H1 (cell line): Measurements from ENCODE around the gene PSMC3IP. TPM values are rescaled to one million over a fixed set of nuclear protein-coding genes. Genes with fewer than 3 reads are reported as not detected.

Experiments used
- CTCF ChIA-PET: fragments of 300-600 bp; sonication (Branson Sonifier 250); formaldehyde crosslinking; loops from one replicate; lab custom pipeline; 2021; ENCODE audit not compliant: partially characterized antibody; lab: Charles Lee
- POLR2A ChIA-PET: fragments of 300-600 bp; sonication (Branson Sonifier 250); formaldehyde crosslinking; loops from one replicate; lab custom pipeline; 2021; ENCODE audit warnings: inconsistent platforms; ENCODE audit not compliant: partially characterized antibody; lab: Charles Lee
- DNase-seq, 2 experiments: peaks; one replicate each; pipeline versions ENCODE4 v3.0.0 to v3.0.0-alpha.2; 2010 to 2022; ENCODE audit warnings: low spot score in 2 of 2, low read depth in 1 of 2, mixed read lengths in 1 of 2
- FAIRE-seq: peaks from 2 replicates; lab custom pipeline; 2011; peaks lifted over from hg19 to GRCh38; lab: Jason Lieb, UNC
- H2AFZ ChIP-seq: 2 replicates; pipeline ENCODE4 v1.8.1; 2012; ENCODE audit warnings: low read length, inconsistent platforms
- H2AK5ac ChIP-seq: 2 replicates; pipeline ENCODE4 v1.6.1; 2013; ENCODE audit warnings: low read depth, low read length
- H2BK120ac ChIP-seq: replicated peaks from 2 replicates; pipeline ENCODE3; 2013; ENCODE audit warnings: low read depth, low read length, inconsistent platforms
- H2BK12ac ChIP-seq: 2 replicates; pipeline ENCODE4 v1.6.1; 2013; ENCODE audit warnings: low read depth, low read length
- H2BK15ac ChIP-seq: 2 replicates; pipeline ENCODE4 v1.6.1; 2013; ENCODE audit warnings: low read length
- H2BK20ac ChIP-seq: 2 replicates; pipeline ENCODE4 v1.6.1; 2013; ENCODE audit warnings: low read length
- H2BK5ac ChIP-seq: 2 replicates; pipeline ENCODE4 v1.6.1; 2013; ENCODE audit warnings: low read depth, low read length
- H3K14ac ChIP-seq: 2 replicates; pipeline ENCODE4 v1.6.1; 2013; ENCODE audit warnings: inconsistent platforms; ENCODE audit not compliant: insufficient read length
- H3K18ac ChIP-seq: 2 replicates; pipeline ENCODE4 v1.6.1; 2013; ENCODE audit warnings: low read length; ENCODE audit errors: extremely low read depth
- H3K23ac ChIP-seq: 2 replicates; pipeline ENCODE4 v1.6.1; 2013; ENCODE audit warnings: inconsistent platforms; ENCODE audit not compliant: insufficient read length
- H3K23me2 ChIP-seq: 2 replicates; pipeline ENCODE4 v1.6.1; 2013; ENCODE audit warnings: low read depth, low read length
- H3K27ac ChIP-seq: 2 replicates; pipeline ENCODE4 v1.6.1; 2011; ENCODE audit warnings: low read depth, low read length, inconsistent platforms
- H3K27me3 ChIP-seq, 4 experiments: replicated peaks in 1 of 4; 1 replicate in 1 of 4; 2 replicates in 3 of 4; pipeline versions ENCODE4 v1.6.1 to v1.8.1; 2011 to 2013; ENCODE audit warnings: low read length in 3 of 4, mild to moderate bottlenecking in 3 of 4, inconsistent platforms in 2 of 4, mixed read lengths in 2 of 4, moderate library complexity in 1 of 4; ENCODE audit not compliant: control insufficient read depth in 3 of 4, insufficient read depth in 3 of 4; ENCODE audit errors: extremely low read depth in 1 of 4
- H3K36me3 ChIP-seq, 4 experiments: 2 replicates each; pipeline versions ENCODE4 v1.6.1 to v1.8.1; 2011 to 2013; ENCODE audit warnings: mild to moderate bottlenecking in 4 of 4, low read length in 3 of 4, moderate library complexity in 2 of 4, control low read depth in 1 of 4, inconsistent platforms in 1 of 4; ENCODE audit not compliant: insufficient read depth in 4 of 4, control insufficient read depth in 2 of 4
- H3K4ac ChIP-seq: replicated peaks from 2 replicates; pipeline ENCODE3; 2013; ENCODE audit warnings: low read length, low read depth, mixed read lengths, inconsistent platforms; ENCODE audit not compliant: insufficient read length
- H3K4me1 ChIP-seq, 4 experiments: replicated peaks in 1 of 4; 1 replicate in 1 of 4; 2 replicates in 3 of 4; pipeline versions ENCODE4 v1.6.1 to v1.8.1; 2011 to 2013; ENCODE audit warnings: low read length in 3 of 4, inconsistent platforms in 2 of 4, mixed read lengths in 1 of 4; ENCODE audit not compliant: insufficient read depth in 4 of 4, control insufficient read depth in 3 of 4
- H3K4me2 ChIP-seq, 2 experiments: 2 replicates each; pipeline versions ENCODE4 v1.6.1 to v1.8.1; 2011 to 2013; ENCODE audit warnings: low read depth in 2 of 2, low read length in 2 of 2, control low read depth in 1 of 2, inconsistent platforms in 1 of 2, mild to moderate bottlenecking in 1 of 2; ENCODE audit not compliant: insufficient read depth in 1 of 2
- H3K4me3 ChIP-seq, 4 experiments: fragments of 200-600, 300-600 bp in 1 of 4; sonication (generic), shearing (Covaris generic), sonication (Bioruptor Twin) in 1 of 4; 2 replicates each; pipeline versions ENCODE4 v1.5.1 to v1.8.1; 2011 to 2016; ENCODE audit warnings: low read length in 4 of 4, low read depth in 3 of 4, control low read depth in 2 of 4, inconsistent platforms in 2 of 4, mild to moderate bottlenecking in 2 of 4, mixed read lengths in 1 of 4, moderate library complexity in 1 of 4; ENCODE audit not compliant: insufficient read depth in 2 of 4; ENCODE audit errors: extremely low read depth in 1 of 4
- H3K56ac ChIP-seq: replicated peaks from 2 replicates; pipeline ENCODE3; 2013; ENCODE audit warnings: low read depth, mild to moderate bottlenecking, mixed read lengths, low read length, inconsistent platforms; ENCODE audit not compliant: insufficient read length
- H3K79me1 ChIP-seq: 2 replicates; pipeline ENCODE4 v1.6.1; 2013; ENCODE audit warnings: low read depth, low read length, control low read depth
- H3K79me2 ChIP-seq, 2 experiments: 2 replicates each; pipeline versions ENCODE4 v1.6.1 to v1.8.1; 2012 to 2013; ENCODE audit warnings: low read length in 2 of 2, mild to moderate bottlenecking in 2 of 2, inconsistent platforms in 1 of 2; ENCODE audit not compliant: insufficient read depth in 2 of 2, control insufficient read depth in 1 of 2
- H3K9ac ChIP-seq, 4 experiments: replicated peaks in 1 of 4; 1 replicate in 1 of 4; 2 replicates in 3 of 4; pipeline versions ENCODE4 v1.6.1 to v1.8.1; 2011 to 2013; ENCODE audit warnings: low read depth in 3 of 4, low read length in 3 of 4, control low read depth in 2 of 4, mild to moderate bottlenecking in 2 of 4, moderate library complexity in 2 of 4, inconsistent platforms in 1 of 4; ENCODE audit errors: extremely low read depth in 1 of 4
- H3K9me3 ChIP-seq, 2 experiments: 2 replicates each; pipeline versions ENCODE4 v1.6.1 to v1.8.1; 2012 to 2013; ENCODE audit warnings: mild to moderate bottlenecking in 2 of 2, moderate library complexity in 2 of 2, control low read depth in 1 of 2, inconsistent platforms in 1 of 2, low read depth in 1 of 2, low read length in 1 of 2, mixed read lengths in 1 of 2; ENCODE audit not compliant: insufficient read depth in 2 of 2
- H4K20me1 ChIP-seq, 2 experiments: replicated peaks in 1 of 2; 2 replicates each; pipeline versions ENCODE3 to v1.8.1; 2011 to 2013; ENCODE audit warnings: inconsistent platforms in 2 of 2, low read length in 2 of 2, mild to moderate bottlenecking in 1 of 2; ENCODE audit not compliant: insufficient read depth in 2 of 2, control insufficient read depth in 1 of 2
- H4K5ac ChIP-seq: 2 replicates; pipeline ENCODE4 v1.6.1; 2013; ENCODE audit warnings: low read length, low read depth, mixed read lengths, inconsistent platforms; ENCODE audit not compliant: insufficient read length
- H4K8ac ChIP-seq: 2 replicates; pipeline ENCODE4 v1.8.0; 2013; ENCODE audit warnings: mild to moderate bottlenecking, moderate library complexity, low read length, inconsistent platforms; ENCODE audit not compliant: insufficient read depth; ENCODE audit errors: extremely low read depth
- H4K91ac ChIP-seq: replicated peaks from 2 replicates; pipeline ENCODE3; 2013; ENCODE audit warnings: low read length, mixed read lengths, inconsistent platforms; ENCODE audit not compliant: insufficient read length
- ASH2L ChIP-seq: fragments of 200-600, 300-600 bp; sonication (generic); IDR thresholded peaks from one replicate; pipeline ENCODE4 v1.7.1; 2017; ENCODE audit warnings: low read length
- GABPA ChIP-seq: IDR thresholded peaks from 2 replicates; pipeline ENCODE4 v1.6.1; 2011; ENCODE audit warnings: mild to moderate bottlenecking, low read length, moderate library complexity, borderline replicate concordance; ENCODE audit not compliant: insufficient read depth
- KDM5A ChIP-seq: fragments of 200-600 bp; IDR thresholded peaks from 2 replicates; pipeline ENCODE4 v1.7.1; 2012; ENCODE audit warnings: mild to moderate bottlenecking, low read length, inconsistent platforms, mixed read lengths
- MAFK ChIP-seq: IDR thresholded peaks from 2 replicates; pipeline ENCODE4 v1.6.1; 2012; ENCODE audit warnings: low read depth, mild to moderate bottlenecking, improper control_type of control experiment, low read length
- SP2 ChIP-seq: IDR thresholded peaks from 2 replicates; pipeline ENCODE4 v1.6.1; 2012; ENCODE audit warnings: mild to moderate bottlenecking, low read length, inconsistent platforms
- WGBS, 2 experiments: shearing (Covaris generic) in 1 of 2; methylation state at CpG; one replicate each; pipeline versions ENCODE4 v1.1.6 to v1.1.7; 2013 to 2015; ENCODE audit warnings: low lambda C conversion rate in 2 of 2, mixed read lengths in 2 of 2, inconsistent platforms in 1 of 2, low coverage in 1 of 2, missing lambda C conversion rate in 1 of 2; ENCODE audit not compliant: insufficient replicate concordance in 2 of 2, insufficient coverage in 1 of 2, insufficient read length in 1 of 2; ENCODE audit errors: extremely low coverage in 1 of 2, missing lambda C conversion rate in 1 of 2; 5-methylcytosine and 5-hydroxymethylcytosine counted together
- polyA plus RNA-seq, 7 experiments: library from polyadenylated mRNA; depleted of rRNA in 3 of 7; stranded (reverse) in 5 of 7; unstranded in 2 of 7; fragments of >200 nt in 5 of 7; fragments of 200-250 nt in 2 of 7; gene quantifications; 1 replicate in 5 of 7; 2 replicates in 1 of 7; 4 replicates in 1 of 7; pipeline versions ENCODE4 v1.2.1 to v1.2.3, GENCODE V29; 2011 to 2013; ENCODE audit warnings: missing spikeins in 2 of 7, mixed read lengths in 2 of 7
- total RNA-seq: library from RNA; stranded (reverse); fragmentation: NEBNext Ultra II Directional; extraction: Animal tissue kit (Norgen Biotek cat#: 25700); gene quantifications from 2 replicates; pipeline ENCODE4 v1.2.1, GENCODE V29; 2021
- TF ChIP-seq, protein P1 (sequence below): IDR thresholded peaks from 2 replicates; pipeline ENCODE4 v1.6.1; 2012; ENCODE audit warnings: low read length, inconsistent platforms

Gene PSMC3IP
- total and polyA plus RNA-seq, 2 of the 8 experiments (the other 6 are each of a cell fraction or from before 2014, with no cell fraction given): 11.5 to 21.9 TPM

DNA sequence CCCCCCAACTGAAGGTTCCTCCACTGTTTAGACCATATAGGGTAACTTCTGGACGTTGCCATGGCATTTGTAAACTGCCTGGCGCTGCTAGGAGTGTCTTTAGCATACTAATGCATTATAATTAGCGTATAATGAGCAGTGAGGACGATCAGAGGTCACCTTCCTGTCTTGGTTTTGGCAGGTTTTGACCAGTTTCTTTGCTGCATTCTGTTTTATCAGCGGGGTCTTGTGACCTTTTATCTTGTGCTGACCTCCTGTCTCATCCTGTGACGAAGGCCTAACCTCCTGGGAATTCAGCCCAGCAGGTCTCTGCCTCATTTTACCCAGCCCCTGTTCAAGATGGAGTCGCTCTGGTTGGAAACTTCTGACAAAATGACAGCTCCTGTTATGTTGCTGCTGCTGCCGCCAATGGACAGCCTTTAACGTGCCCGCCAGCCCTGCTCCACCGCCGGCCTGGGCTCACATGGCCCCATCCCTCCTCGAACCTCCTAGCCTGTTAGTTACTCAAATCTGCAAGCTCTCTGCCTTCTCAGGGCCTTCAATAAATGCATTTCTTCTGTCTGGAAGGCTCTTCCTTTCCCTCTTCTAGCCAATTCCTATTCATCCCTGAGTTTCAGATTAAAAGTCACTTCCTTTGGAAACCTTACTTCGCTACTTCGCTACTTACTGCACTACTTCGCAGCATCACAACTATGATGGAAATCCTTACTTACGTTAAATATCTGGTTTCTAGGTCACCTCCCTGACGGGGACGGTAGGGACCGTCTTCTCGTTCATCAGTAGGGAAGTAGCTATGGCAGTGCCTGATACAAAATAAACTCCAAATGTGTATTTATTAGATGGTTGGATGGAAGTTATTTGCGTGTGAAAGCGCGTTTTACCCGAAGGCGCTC, 42.1 kb downstream of the PSMC3IP start:
- H3K4me3 ChIP-seq: peak overlapping the region; percentile 50 to 72 (median 62); a peak in 6 of 8 replicates
- peaks cover 9% of the 10 kb centered on the region for H3K23me2 ChIP-seq
- H2AFZ ChIP-seq: 0 out of 2 replicates have a peak overlapping the region, but pooled peaks have one; percentile 3
- peak overlapping the region; percentile 97 for H3K4ac ChIP-seq
- FAIRE-seq (no peak), DNase-seq (no peak)
- peaks cover 1 to 2% of the 10 kb centered on the region in 2 experiments for H4K20me1 ChIP-seq
- H4K8ac ChIP-seq: peak overlapping the region; percentile 95; the same call in 1 of the 2 replicates
- no peaks in the 10 kb centered on the region for H3K9me3 ChIP-seq
- H3K27ac ChIP-seq: no peak overlapping the region; the same call in 1 of the 2 replicates
- H3K36me3 ChIP-seq: peaks cover 0 to 4% (median 0%) of the 10 kb centered on the region in 4 experiments; a peak in 1 of 8 replicates
- ChIA-PET POLR2A (interaction anchor here (0.8 to 4.3 kb wide), 9 partner anchors 9 to 263 kb away, joined by 3 to 43 read pairs (median 5); partner anchors contain the start of genes CNTD1, COA3 and PSMC3IP), CTCF (interaction anchor here (1.0 to 5.1 kb wide), 4 partner anchors 8 to 18 kb away, joined by 4 to 28 read pairs (median 10); no protein-coding TSS in a partner anchor)
- no peak overlapping the region for H3K56ac ChIP-seq
- H2AK5ac ChIP-seq: peak overlapping the region; percentile 70; the same call in 1 of the 2 replicates
- H3K79me2 ChIP-seq: no peaks in the 10 kb centered on the region
- no peak overlapping the region; the same call in none of the 2 replicates for H3K18ac ChIP-seq
- peak overlapping the region; percentile 93; the same call in 1 of the 2 replicates for H2BK5ac ChIP-seq
- H3K4me2 ChIP-seq: peak overlapping the region; percentile 94 to 95
- peak overlapping the region; percentile 75; the same call in 1 of the 2 replicates for H2BK15ac ChIP-seq
- no peak overlapping the region for H3K23ac ChIP-seq
- H4K5ac ChIP-seq: peak overlapping the region; percentile 70
- peaks cover 0 to 15% (median 13%) of the 10 kb centered on the region in 4 experiments; a peak in 6 of 7 replicates for H3K4me1 ChIP-seq
- H4K91ac ChIP-seq: peak overlapping the region; percentile 45
- peak overlapping the region; percentile 96; the same call in 1 of the 2 replicates for H2BK12ac ChIP-seq
- WGBS, 2 experiments: 56% methylated on average over 26 of the region's 26 CpGs; no CpG with 5 or more reads in 1 of the 2 experiments
- H3K14ac ChIP-seq: no peak overlapping the region
- peaks cover 0 to 6% (median 0%) of the 10 kb centered on the region in 4 experiments; a peak in 2 of 7 replicates for H3K27me3 ChIP-seq
- H2BK120ac ChIP-seq: peak overlapping the region; percentile 56
- H3K9ac ChIP-seq: peak overlapping the region in 1 of 4 experiments; percentile 12; a peak in 2 of 7 replicates
- H2BK20ac ChIP-seq: 0 out of 2 replicates have a peak overlapping the region, but pooled peaks have one; percentile 72
- no peaks in the 10 kb centered on the region; the same call in 1 of the 2 replicates for H3K79me1 ChIP-seq
- TF ChIP-seq KDM5A (no peak), GABPA (no peak), ASH2L (no peak), MAFK (no peak), SP2 (no peak)
- TF ChIP-seq, protein P1, sequence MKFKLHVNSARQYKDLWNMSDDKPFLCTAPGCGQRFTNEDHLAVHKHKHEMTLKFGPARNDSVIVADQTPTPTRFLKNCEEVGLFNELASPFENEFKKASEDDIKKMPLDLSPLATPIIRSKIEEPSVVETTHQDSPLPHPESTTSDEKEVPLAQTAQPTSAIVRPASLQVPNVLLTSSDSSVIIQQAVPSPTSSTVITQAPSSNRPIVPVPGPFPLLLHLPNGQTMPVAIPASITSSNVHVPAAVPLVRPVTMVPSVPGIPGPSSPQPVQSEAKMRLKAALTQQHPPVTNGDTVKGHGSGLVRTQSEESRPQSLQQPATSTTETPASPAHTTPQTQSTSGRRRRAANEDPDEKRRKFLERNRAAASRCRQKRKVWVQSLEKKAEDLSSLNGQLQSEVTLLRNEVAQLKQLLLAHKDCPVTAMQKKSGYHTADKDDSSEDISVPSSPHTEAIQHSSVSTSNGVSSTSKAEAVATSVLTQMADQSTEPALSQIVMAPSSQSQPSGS: no peak
